ENCODE measurements around the gene DNASE1L2. TPM values are rescaled to one million over a fixed set of nuclear protein-coding genes. Genes with fewer than 3 reads are reported as not detected.

The DNASE1L2 gene
- total and polyA plus RNA-seq, 2 of the 8 experiments (the other 6 are each of a cell fraction or from before 2014, with no cell fraction given) = 0.35 to 0.97 TPM

GRCh38 chr16:2235234-2235651 is 1.0 kb upstream of the DNASE1L2 start:
- peaks cover 3 to 40% (median 6%) of the 10 kb centered on the region in 4 experiments; a peak in 4 of 8 replicates for H3K36me3 ChIP-seq (ENCODE audit: control insufficient read depth in 2 of 4, insufficient read depth in 4 of 4, low read length in 3 of 4)
- H2BK15ac ChIP-seq (ENCODE audit: low read length) = no peak overlapping the region
- WGBS, 2 experiments (ENCODE audit: extremely low coverage in 1 of 2, insufficient coverage in 1 of 2, insufficient read length in 1 of 2, insufficient replicate concordance in 2 of 2, low coverage in 1 of 2, low lambda C conversion rate in 2 of 2, missing lambda C conversion rate in 1 of 2) = 97% methylated on average over 27 of the region's 28 CpGs; no CpG with 5 or more reads in 1 of the 2 experiments
- H3K14ac ChIP-seq (ENCODE audit: insufficient read length) = no peak overlapping the region
- H4K5ac ChIP-seq (ENCODE audit: insufficient read length, low read depth, low read length) = no peak overlapping the region
- H3K27ac ChIP-seq (ENCODE audit: low read depth, low read length) = no peak overlapping the region
- H2BK5ac ChIP-seq (ENCODE audit: low read depth, low read length) = no peak overlapping the region
- peaks cover 4 to 20% (median 16%) of the 10 kb centered on the region in 4 experiments; a peak in 6 of 7 replicates for H3K27me3 ChIP-seq (replicated peaks in 1 of 4; ENCODE audit: control insufficient read depth in 3 of 4, extremely low read depth in 1 of 4, insufficient read depth in 3 of 4, low read length in 3 of 4)
- no peak overlapping the region for H2AK5ac ChIP-seq (ENCODE audit: low read depth, low read length)
- H2BK120ac ChIP-seq (replicated peaks; ENCODE audit: low read depth, low read length) = no peak overlapping the region
- no peak overlapping the region for H4K8ac ChIP-seq (ENCODE audit: extremely low read depth, insufficient read depth, low read length)
- no peak overlapping the region for H4K91ac ChIP-seq (replicated peaks; ENCODE audit: insufficient read length, low read length)
- TF ChIP-seq CREB1 (IDR thresholded peaks at IDR 0.05) (no peak), POLR2AphosphoS5 (IDR thresholded peaks at IDR 0.05; ENCODE audit: low read depth, low read length) (no peak; the same call in 1 of the 2 replicates), BRCA1 (IDR thresholded peaks at IDR 0.05; ENCODE audit: low read depth, low read length) (no peak)
- no peak overlapping the region for H2AFZ ChIP-seq (ENCODE audit: low read length)
- FAIRE-seq (no peak), DNase-seq (ENCODE audit: low read depth in 1 of 2, low spot score in 2 of 2) (no peak)
- no peak overlapping the region for H3K23ac ChIP-seq (ENCODE audit: insufficient read length)
- no peak overlapping the region for H3K18ac ChIP-seq (ENCODE audit: extremely low read depth, low read length)
- H3K4me3 ChIP-seq (ENCODE audit: extremely low read depth in 1 of 4, insufficient read depth in 2 of 4, low read depth in 3 of 4, low read length in 4 of 4) = no peak overlapping the region
- no peaks in the 10 kb centered on the region for H3K79me1 ChIP-seq (ENCODE audit: low read depth, low read length)
- no peak overlapping the region for H2BK20ac ChIP-seq (ENCODE audit: low read length)
- H3K4me1 ChIP-seq (replicated peaks in 1 of 4; ENCODE audit: control insufficient read depth in 3 of 4, insufficient read depth in 4 of 4, low read length in 3 of 4) = peaks cover 0 to 19% (median 10%) of the 10 kb centered on the region in 4 experiments; a peak in 5 of 7 replicates
- CTCF ChIA-PET (ENCODE audit: partially characterized antibody) = interaction anchor here (2.7 kb wide), 1 partner anchor 10 kb away, joined by 9 read pairs; no protein-coding TSS in a partner anchor
- POLR2A ChIA-PET (ENCODE audit: partially characterized antibody) = interaction anchor here (0.8 to 8.6 kb wide), 10 partner anchors 9 to 296 kb away, joined by 3 to 181 read pairs (median 6); partner anchors contain the start of genes CEMP1, E4F1, ECI1 and MLST8
- H3K79me2 ChIP-seq (ENCODE audit: control insufficient read depth in 1 of 2, insufficient read depth in 2 of 2, low read length in 2 of 2) = no peaks in the 10 kb centered on the region
- H3K4me2 ChIP-seq (ENCODE audit: insufficient read depth in 1 of 2, low read depth in 2 of 2, low read length in 2 of 2) = no peak overlapping the region; a peak in 1 of 4 replicates
- H2BK12ac ChIP-seq (ENCODE audit: low read depth, low read length) = no peak overlapping the region
- H3K23me2 ChIP-seq (ENCODE audit: low read depth, low read length) = peaks cover 16% of the 10 kb centered on the region; the same call in 1 of the 2 replicates
- no peaks in the 10 kb centered on the region for H3K9me3 ChIP-seq (ENCODE audit: insufficient read depth in 2 of 2, low read depth in 1 of 2, low read length in 1 of 2)
- no peak overlapping the region for H3K4ac ChIP-seq (replicated peaks; ENCODE audit: insufficient read length, low read depth, low read length)
- peaks cover 0 to 14% of the 10 kb centered on the region in 2 experiments for H4K20me1 ChIP-seq (replicated peaks in 1 of 2; ENCODE audit: control insufficient read depth in 1 of 2, insufficient read depth in 2 of 2, low read length in 2 of 2)
- H3K9ac ChIP-seq (replicated peaks in 1 of 4; ENCODE audit: extremely low read depth in 1 of 4, low read depth in 3 of 4, low read length in 3 of 4) = no peak overlapping the region
- H3K56ac ChIP-seq (replicated peaks; ENCODE audit: insufficient read length, low read depth, low read length) = no peak overlapping the region

Data from H1 (cell line).